Measurements from ENCODE around the gene RTP5.

- TF ChIP-seq CTCF (conservative IDR thresholded peaks at IDR 0.05; ENCODE audit: low read depth, low read length) (no peak), EZH2 (IDR thresholded peaks at IDR 0.05; ENCODE audit: borderline replicate concordance, low read depth, low read length, poor library complexity, severe bottlenecking) (no peak)
Observed at GRCh38 chr2:241853651-241854341, 15.7 kb upstream of the RTP5 start.
